HCT116 (cell line): ENCODE measurements around the gene PPFIA2. TPM values are rescaled to one million over a fixed set of nuclear protein-coding genes. Genes with fewer than 3 reads are reported as not detected.

Source experiments
- ATAC-seq: fragments of 200-7000 bp; cut with Tn5 transposase; 2 replicates; pipeline ENCODE4 v1.9.1; 2020; ENCODE audit warnings: mild to moderate bottlenecking, moderate library complexity
- BruUV-seq: library from RNA; stranded (reverse); fragments of 400-500 nt; replicated peaks from 2 replicates; lab custom pipeline; 2021; lab: Mats Ljungman, UMichigan
- CTCF ChIA-PET: fragments of 300-600 bp; sonication (Branson Sonifier 250); formaldehyde crosslinking; loops from one replicate; lab custom pipeline; 2021; ENCODE audit warnings: antibody characterized with exemption; lab: Charles Lee
- POLR2A ChIA-PET: fragments of 300-600, 350-600 bp; sonication (Branson Sonifier 250); formaldehyde crosslinking; loops from one replicate; lab custom pipeline; 2021; ENCODE audit warnings: antibody characterized with exemption; lab: Charles Lee
- RAD21 ChIA-PET, 2 experiments: fragments of 300-600 bp; sonication (Branson Sonifier 250); formaldehyde crosslinking; loops; one replicate each; lab custom pipeline; 2023; ENCODE audit warnings: low total read pairs in 2 of 2; ENCODE audit not compliant: uncharacterized antibody in 2 of 2, unreplicated experiment in 2 of 2, low non-redundant PET in 1 of 2; lab: Charles Lee
- DNase-seq: peaks from one replicate; pipeline ENCODE4 v3.0.0-alpha.2; 2010; ENCODE audit warnings: low read depth, low spot score
- H2AFZ ChIP-seq: fragments of 200-600 bp; shearing (Covaris generic), sonication (generic); 2 replicates; pipeline ENCODE4 v1.6.1; 2017; ENCODE audit warnings: low read depth, mixed run types, mixed read lengths, antibody characterized with exemption, low read length; ENCODE audit not compliant: poor library complexity, severe bottlenecking
- H3K27ac ChIP-seq: 2 replicates; pipeline ENCODE4 v1.5.1; 2012; ENCODE audit warnings: low read depth, low read length
- H3K27me3 ChIP-seq: fragments of 200-600 bp; sonication (generic); 2 replicates; pipeline ENCODE4 v1.6.1; 2016; ENCODE audit warnings: mixed run types, low read length, mixed read lengths; ENCODE audit not compliant: insufficient read depth
- H3K36me3 ChIP-seq, 2 experiments: fragments of 200-500 bp in 1 of 2; fragments of 200-600 bp in 1 of 2; sonication (Bioruptor generic) in 1 of 2; sonication (generic) in 1 of 2; 2 replicates each; pipeline versions ENCODE4 v1.5.1 to v1.6.1; 2014 to 2016; ENCODE audit warnings: low read length in 2 of 2, inconsistent platforms in 1 of 2, mixed read lengths in 1 of 2, mixed run types in 1 of 2; ENCODE audit not compliant: insufficient read depth in 2 of 2, control insufficient read depth in 1 of 2
- H3K4me1 ChIP-seq, 2 experiments: fragments of 200-600 bp in 1 of 2; sonication (generic) in 1 of 2; 2 replicates each; pipeline versions ENCODE4 v1.5.1 to v1.6.1; 2012 to 2017; ENCODE audit warnings: low read length in 2 of 2, inconsistent platforms in 1 of 2, mild to moderate bottlenecking in 1 of 2, mixed read lengths in 1 of 2, mixed run types in 1 of 2, moderate library complexity in 1 of 2; ENCODE audit not compliant: insufficient read depth in 2 of 2, control insufficient read depth in 1 of 2
- H3K4me2 ChIP-seq: fragments of 200-600 bp; sonication (generic); 2 replicates; pipeline ENCODE4 v1.6.1; 2017; ENCODE audit warnings: mixed run types, low read length, mixed read lengths
- H3K4me3 ChIP-seq, 2 experiments: fragments of 200-600 bp in 1 of 2; sonication (generic) in 1 of 2; replicated peaks in 1 of 2; 2 replicates each; pipeline ENCODE4 v1.5.1; 2011 to 2016; ENCODE audit warnings: low read length in 2 of 2, control low read depth in 1 of 2, low read depth in 1 of 2, mild to moderate bottlenecking in 1 of 2, mixed read lengths in 1 of 2, mixed run types in 1 of 2
- H3K79me2 ChIP-seq: fragments of 200-600 bp; sonication (generic); 2 replicates; pipeline ENCODE4 v1.6.1; 2017; ENCODE audit warnings: mild to moderate bottlenecking, mixed run types, low read length, moderate library complexity, mixed read lengths; ENCODE audit not compliant: insufficient read depth
- H3K9ac ChIP-seq: fragments of 200-600 bp; sonication (generic); 2 replicates; pipeline ENCODE4 v1.6.1; 2016; ENCODE audit warnings: low read length, mixed read lengths
- H3K9me2 ChIP-seq: fragments of 200-600 bp; sonication (generic), shearing (Covaris generic); 2 replicates; pipeline ENCODE4 v1.6.1; 2017; ENCODE audit warnings: mixed run types, mild to moderate bottlenecking, moderate library complexity; ENCODE audit not compliant: insufficient read depth
- H3K9me3 ChIP-seq, 2 experiments: fragments of 200-500 bp in 1 of 2; fragments of 200-600 bp in 1 of 2; sonication (Bioruptor generic) in 1 of 2; sonication (generic) in 1 of 2; 2 replicates each; pipeline ENCODE4 v1.6.1; 2014 to 2017; ENCODE audit warnings: low read length in 2 of 2, mixed read lengths in 2 of 2, inconsistent platforms in 1 of 2, low read depth in 1 of 2, mild to moderate bottlenecking in 1 of 2, mixed run types in 1 of 2, moderate library complexity in 1 of 2; ENCODE audit not compliant: control insufficient read depth in 1 of 2, insufficient read depth in 1 of 2
- H4K20me1 ChIP-seq: fragments of 200-600 bp; sonication (generic), shearing (Covaris generic); 2 replicates; pipeline ENCODE4 v1.6.1; 2017; ENCODE audit warnings: mixed run types, mild to moderate bottlenecking, moderate library complexity; ENCODE audit not compliant: insufficient read depth
- EGR1 ChIP-seq: IDR thresholded peaks from 2 replicates; pipeline ENCODE4 v1.6.1; 2012; ENCODE audit warnings: low read depth
- EZH2 ChIP-seq: fragments of 200-600 bp; sonication (generic); IDR thresholded peaks from 2 replicates; pipeline ENCODE4 v1.6.1; 2017; ENCODE audit warnings: antibody characterized with exemption, mixed run types
- FOSL1 ChIP-seq: IDR thresholded peaks from 2 replicates; pipeline ENCODE4 v1.6.1; 2012; ENCODE audit warnings: low read depth
- JUND ChIP-seq: IDR thresholded peaks from 2 replicates; pipeline ENCODE4 v1.6.1; 2012
- POLR2A ChIP-seq: IDR thresholded peaks from 2 replicates; pipeline ENCODE4 v1.7.0; 2011; ENCODE audit warnings: borderline replicate concordance; ENCODE audit not compliant: insufficient read depth, insufficient read length; ENCODE audit errors: extremely low read depth
- POLR2AphosphoS5 ChIP-seq: IDR thresholded peaks from 2 replicates; pipeline ENCODE4 v1.6.1; 2011; ENCODE audit warnings: mild to moderate bottlenecking, low read depth, low read length, moderate library complexity
- RAD21 ChIP-seq: IDR thresholded peaks from 2 replicates; pipeline ENCODE4 v1.6.1; 2012; ENCODE audit warnings: low read depth, mild to moderate bottlenecking
- SP1 ChIP-seq: IDR thresholded peaks from 2 replicates; pipeline ENCODE4 v1.6.1; 2012; ENCODE audit warnings: low read depth
- TCF7L2 ChIP-seq: IDR thresholded peaks from 2 replicates; pipeline ENCODE4 v1.7.0; 2011; ENCODE audit warnings: borderline replicate concordance, inconsistent platforms; ENCODE audit not compliant: insufficient read depth, insufficient read length; ENCODE audit errors: extremely low read depth
- YY1 ChIP-seq: IDR thresholded peaks from 2 replicates; pipeline ENCODE4 v1.6.1; 2011; ENCODE audit warnings: low read length, low read depth, moderate library complexity, mild to moderate bottlenecking; ENCODE audit not compliant: insufficient replicate concordance; ENCODE audit errors: extremely low read depth
- intact Hi-C: fragments of 100-400 bp; cut with micrococcal nuclease; formaldehyde crosslinking; loops from 2 replicates; pipeline ENCODE4 v1.10.0; 2022
- total RNA-seq: library from RNA; stranded (reverse); gene quantifications from one replicate; pipeline ENCODE4 v1.2.1, GENCODE V29; 2021; ENCODE audit not compliant: unreplicated experiment
- TF ChIP-seq, protein P1 (sequence below): IDR thresholded peaks from 2 replicates; pipeline ENCODE4 v1.6.1; 2012
- TF ChIP-seq, protein P2 (sequence below): IDR thresholded peaks from 2 replicates; pipeline ENCODE4 v1.6.1; 2011; ENCODE audit warnings: mild to moderate bottlenecking, low read length, moderate library complexity; ENCODE audit not compliant: insufficient replicate concordance; ENCODE audit errors: extremely low read depth
- TF ChIP-seq, protein P3 (sequence below), 3 experiments: fragments of 200-600 bp in 1 of 3; sonication (generic) in 1 of 3; IDR thresholded peaks in 2 of 3; conservative IDR thresholded peaks in 1 of 3; 2 replicates each; pipeline ENCODE4 v1.5.1; 2012 to 2017; ENCODE audit warnings: low read depth in 2 of 3, low read length in 2 of 3, antibody characterized with exemption in 1 of 3, borderline replicate concordance in 1 of 3, control low read depth in 1 of 3, mild to moderate bottlenecking in 1 of 3, mixed read lengths in 1 of 3, mixed run types in 1 of 3, moderate library complexity in 1 of 3; ENCODE audit not compliant: insufficient read depth in 1 of 3

Gene PPFIA2
- total RNA-seq, 1 experiment from 2014 or later: not detected

DNA sequence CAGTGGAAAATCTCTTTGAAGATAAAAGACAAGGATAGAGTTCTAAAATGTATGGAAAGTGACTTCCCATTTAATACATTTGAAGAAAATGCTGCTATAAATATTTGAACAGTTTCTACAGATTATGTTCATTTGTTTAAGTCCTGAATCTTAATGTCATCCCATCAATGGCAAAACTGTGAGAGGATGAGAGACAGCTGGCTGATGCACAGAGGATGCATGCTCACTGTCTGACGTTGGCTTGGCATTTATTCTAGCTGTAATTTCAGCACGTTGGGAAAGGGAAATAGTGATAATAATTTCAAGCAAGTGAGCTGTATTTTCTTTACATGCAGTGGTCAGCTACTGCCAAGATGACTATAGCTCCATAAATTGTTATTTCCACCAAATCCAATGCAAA lies 40.5 kb downstream of the PPFIA2 start:
- Histone ChIP-seq H2AFZ (no peak overlapping the region), H4K20me1 (no peaks in the 10 kb centered on the region), H3K9me2 (no peaks in the 10 kb centered on the region), H3K27ac (no peak overlapping the region), H3K4me2 (no peak overlapping the region), H3K9me3 (no peaks in the 10 kb centered on the region), H3K4me1 (no peaks in the 10 kb centered on the region), H3K79me2 (no peaks in the 10 kb centered on the region)
- ATAC-seq: no peak
- POLR2A ChIA-PET: no interaction called here
- CTCF ChIA-PET: no interaction called here
- intact Hi-C loops: no loop called here
- BruUV-seq: no TSS peak
- TF ChIP-seq, protein P1, sequence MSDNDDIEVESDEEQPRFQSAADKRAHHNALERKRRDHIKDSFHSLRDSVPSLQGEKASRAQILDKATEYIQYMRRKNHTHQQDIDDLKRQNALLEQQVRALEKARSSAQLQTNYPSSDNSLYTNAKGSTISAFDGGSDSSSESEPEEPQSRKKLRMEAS: no peak
- no peak for TF ChIP-seq EGR1
- TF ChIP-seq POLR2AphosphoS5: no peak
- TF ChIP-seq TCF7L2: no peak
- TF ChIP-seq RAD21: no peak
- no peak for TF ChIP-seq JUND
- TF ChIP-seq, protein P2, sequence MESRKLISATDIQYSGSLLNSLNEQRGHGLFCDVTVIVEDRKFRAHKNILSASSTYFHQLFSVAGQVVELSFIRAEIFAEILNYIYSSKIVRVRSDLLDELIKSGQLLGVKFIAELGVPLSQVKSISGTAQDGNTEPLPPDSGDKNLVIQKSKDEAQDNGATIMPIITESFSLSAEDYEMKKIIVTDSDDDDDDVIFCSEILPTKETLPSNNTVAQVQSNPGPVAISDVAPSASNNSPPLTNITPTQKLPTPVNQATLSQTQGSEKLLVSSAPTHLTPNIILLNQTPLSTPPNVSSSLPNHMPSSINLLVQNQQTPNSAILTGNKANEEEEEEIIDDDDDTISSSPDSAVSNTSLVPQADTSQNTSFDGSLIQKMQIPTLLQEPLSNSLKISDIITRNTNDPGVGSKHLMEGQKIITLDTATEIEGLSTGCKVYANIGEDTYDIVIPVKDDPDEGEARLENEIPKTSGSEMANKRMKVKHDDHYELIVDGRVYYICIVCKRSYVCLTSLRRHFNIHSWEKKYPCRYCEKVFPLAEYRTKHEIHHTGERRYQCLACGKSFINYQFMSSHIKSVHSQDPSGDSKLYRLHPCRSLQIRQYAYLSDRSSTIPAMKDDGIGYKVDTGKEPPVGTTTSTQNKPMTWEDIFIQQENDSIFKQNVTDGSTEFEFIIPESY: no peak
- no peak for TF ChIP-seq EZH2
- TF ChIP-seq YY1: no peak
- no peak for TF ChIP-seq POLR2A
- TF ChIP-seq FOSL1: no peak
- TF ChIP-seq, protein P3, sequence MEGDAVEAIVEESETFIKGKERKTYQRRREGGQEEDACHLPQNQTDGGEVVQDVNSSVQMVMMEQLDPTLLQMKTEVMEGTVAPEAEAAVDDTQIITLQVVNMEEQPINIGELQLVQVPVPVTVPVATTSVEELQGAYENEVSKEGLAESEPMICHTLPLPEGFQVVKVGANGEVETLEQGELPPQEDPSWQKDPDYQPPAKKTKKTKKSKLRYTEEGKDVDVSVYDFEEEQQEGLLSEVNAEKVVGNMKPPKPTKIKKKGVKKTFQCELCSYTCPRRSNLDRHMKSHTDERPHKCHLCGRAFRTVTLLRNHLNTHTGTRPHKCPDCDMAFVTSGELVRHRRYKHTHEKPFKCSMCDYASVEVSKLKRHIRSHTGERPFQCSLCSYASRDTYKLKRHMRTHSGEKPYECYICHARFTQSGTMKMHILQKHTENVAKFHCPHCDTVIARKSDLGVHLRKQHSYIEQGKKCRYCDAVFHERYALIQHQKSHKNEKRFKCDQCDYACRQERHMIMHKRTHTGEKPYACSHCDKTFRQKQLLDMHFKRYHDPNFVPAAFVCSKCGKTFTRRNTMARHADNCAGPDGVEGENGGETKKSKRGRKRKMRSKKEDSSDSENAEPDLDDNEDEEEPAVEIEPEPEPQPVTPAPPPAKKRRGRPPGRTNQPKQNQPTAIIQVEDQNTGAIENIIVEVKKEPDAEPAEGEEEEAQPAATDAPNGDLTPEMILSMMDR (IDR thresholded peaks at IDR 0.05 in 2 of 3, conservative IDR thresholded peaks at IDR 0.05 in 1 of 3; ENCODE audit: borderline replicate concordance in 1 of 3, insufficient read depth in 1 of 3, low read depth in 2 of 3, low read length in 2 of 3): no peak
- TF ChIP-seq SP1: no peak
- TF ChIP-seq, all 23 proteins: peak for 0
- Histone ChIP-seq H3K36me3 (no peaks in the 10 kb centered on the region), H3K9ac (no peak overlapping the region), H3K27me3 (no peaks in the 10 kb centered on the region), H3K4me3 (no peak overlapping the region)
- RAD21 ChIA-PET: no interaction called here
- no peak for DNase-seq
